ENCODE measurements around the gene MYO9B. TPM values are rescaled to one million over a fixed set of nuclear protein-coding genes. Genes with fewer than 3 reads are reported as not detected.

The MYO9B gene
- total RNA-seq, 1 experiment from 2014 or later, result 94.3 TPM

DNA sequence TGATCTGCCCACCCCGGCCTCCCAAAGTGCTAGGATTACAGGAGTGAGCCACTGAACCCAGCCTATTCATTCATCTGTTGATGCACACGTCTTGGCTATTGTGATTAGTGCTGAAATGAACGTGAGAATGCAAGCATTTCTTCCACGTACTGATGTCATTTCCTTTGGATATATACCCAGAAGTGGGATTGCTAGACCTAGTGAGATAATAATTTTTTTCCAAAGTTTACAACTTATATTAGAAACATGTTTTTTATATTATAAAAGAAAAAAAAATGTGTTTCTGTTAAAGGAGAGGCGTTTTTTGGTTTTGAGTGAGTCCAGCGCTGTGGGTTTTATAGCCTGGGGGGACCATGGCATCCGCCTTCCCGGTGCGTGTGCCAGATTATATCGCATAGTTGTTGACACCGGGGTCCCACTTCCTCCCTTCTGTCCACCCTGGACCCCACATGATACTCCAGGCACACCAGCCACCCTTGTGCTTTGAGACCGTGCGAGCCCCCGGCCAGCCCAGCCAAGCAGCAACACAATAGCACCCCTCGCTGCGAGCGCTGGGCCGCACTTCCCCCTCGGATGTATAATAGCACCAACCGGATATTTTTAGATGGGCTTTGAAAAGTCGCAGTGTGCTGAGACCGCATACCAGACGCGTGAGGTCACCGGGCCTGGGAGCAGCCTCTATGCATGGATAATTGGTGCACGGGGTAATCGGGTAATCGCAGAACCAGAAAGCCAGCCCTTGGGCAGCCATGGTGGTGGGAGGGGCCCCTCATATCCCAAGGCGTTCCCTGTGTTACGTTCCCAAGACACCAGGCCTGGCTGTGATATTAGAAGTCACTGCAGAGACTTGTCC, 59.6 kb downstream of the MYO9B start:
- CTCF ChIA-PET, result interaction anchor here (1.0 kb wide), 1 partner anchor 284 kb away, joined by 3 read pairs; the partner anchor contains the start of gene MVB12A
- H3K4me1 Mint-ChIP-seq, result peaks cover 49% of the 10 kb centered on the region
- TF ChIP-seq TCF7 (CRISPR knock-in tag; IDR thresholded peaks at IDR 0.05; ENCODE audit: low read depth) (no peak), ERG (CRISPR knock-in tag; IDR thresholded peaks at IDR 0.05) (no peak), ATF2 (CRISPR knock-in tag; IDR thresholded peaks at IDR 0.05; ENCODE audit: borderline replicate concordance, low read depth) (no peak), SOX15 (CRISPR knock-in tag; IDR thresholded peaks at IDR 0.05) (no peak), CTCF (IDR thresholded peaks at IDR 0.05) (no peak), ZNF281 (CRISPR knock-in tag; IDR thresholded peaks at IDR 0.05) (peak; percentile 34), ZBTB21 (CRISPR knock-in tag; IDR thresholded peaks at IDR 0.05; ENCODE audit: borderline replicate concordance) (peak; percentile 89), HMGXB4 (CRISPR knock-in tag; IDR thresholded peaks at IDR 0.05) (no peak), SMAD4 (CRISPR knock-in tag; IDR thresholded peaks at IDR 0.05) (no peak), NFE2L1 (CRISPR knock-in tag; IDR thresholded peaks at IDR 0.05) (no peak), ETV6 (CRISPR knock-in tag; IDR thresholded peaks at IDR 0.05) (peak; percentile 34; the same call in 1 of the 2 replicates), TP53 (CRISPR knock-in tag; IDR thresholded peaks at IDR 0.05) (no peak), FOXP4 (CRISPR knock-in tag; IDR thresholded peaks at IDR 0.05) (peak; percentile 9; the same call in 1 of the 2 replicates), ZNF396 (CRISPR knock-in tag; IDR thresholded peaks at IDR 0.05; ENCODE audit: borderline replicate concordance) (no peak), ZNF263 (CRISPR knock-in tag; IDR thresholded peaks at IDR 0.05; ENCODE audit: low read depth) (no peak)
- TF ChIP-seq, protein P1, sequence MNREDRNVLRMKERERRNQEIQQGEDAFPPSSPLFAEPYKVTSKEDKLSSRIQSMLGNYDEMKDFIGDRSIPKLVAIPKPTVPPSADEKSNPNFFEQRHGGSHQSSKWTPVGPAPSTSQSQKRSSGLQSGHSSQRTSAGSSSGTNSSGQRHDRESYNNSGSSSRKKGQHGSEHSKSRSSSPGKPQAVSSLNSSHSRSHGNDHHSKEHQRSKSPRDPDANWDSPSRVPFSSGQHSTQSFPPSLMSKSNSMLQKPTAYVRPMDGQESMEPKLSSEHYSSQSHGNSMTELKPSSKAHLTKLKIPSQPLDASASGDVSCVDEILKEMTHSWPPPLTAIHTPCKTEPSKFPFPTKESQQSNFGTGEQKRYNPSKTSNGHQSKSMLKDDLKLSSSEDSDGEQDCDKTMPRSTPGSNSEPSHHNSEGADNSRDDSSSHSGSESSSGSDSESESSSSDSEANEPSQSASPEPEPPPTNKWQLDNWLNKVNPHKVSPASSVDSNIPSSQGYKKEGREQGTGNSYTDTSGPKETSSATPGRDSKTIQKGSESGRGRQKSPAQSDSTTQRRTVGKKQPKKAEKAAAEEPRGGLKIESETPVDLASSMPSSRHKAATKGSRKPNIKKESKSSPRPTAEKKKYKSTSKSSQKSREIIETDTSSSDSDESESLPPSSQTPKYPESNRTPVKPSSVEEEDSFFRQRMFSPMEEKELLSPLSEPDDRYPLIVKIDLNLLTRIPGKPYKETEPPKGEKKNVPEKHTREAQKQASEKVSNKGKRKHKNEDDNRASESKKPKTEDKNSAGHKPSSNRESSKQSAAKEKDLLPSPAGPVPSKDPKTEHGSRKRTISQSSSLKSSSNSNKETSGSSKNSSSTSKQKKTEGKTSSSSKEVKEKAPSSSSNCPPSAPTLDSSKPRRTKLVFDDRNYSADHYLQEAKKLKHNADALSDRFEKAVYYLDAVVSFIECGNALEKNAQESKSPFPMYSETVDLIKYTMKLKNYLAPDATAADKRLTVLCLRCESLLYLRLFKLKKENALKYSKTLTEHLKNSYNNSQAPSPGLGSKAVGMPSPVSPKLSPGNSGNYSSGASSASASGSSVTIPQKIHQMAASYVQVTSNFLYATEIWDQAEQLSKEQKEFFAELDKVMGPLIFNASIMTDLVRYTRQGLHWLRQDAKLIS (CRISPR knock-in tag; IDR thresholded peaks at IDR 0.05; ENCODE audit: borderline replicate concordance), result no peak
- TF ChIP-seq, protein P2, sequence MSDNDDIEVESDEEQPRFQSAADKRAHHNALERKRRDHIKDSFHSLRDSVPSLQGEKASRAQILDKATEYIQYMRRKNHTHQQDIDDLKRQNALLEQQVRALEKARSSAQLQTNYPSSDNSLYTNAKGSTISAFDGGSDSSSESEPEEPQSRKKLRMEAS (CRISPR knock-in tag; IDR thresholded peaks at IDR 0.05), result peak; percentile 59
- TF ChIP-seq, protein P3, sequence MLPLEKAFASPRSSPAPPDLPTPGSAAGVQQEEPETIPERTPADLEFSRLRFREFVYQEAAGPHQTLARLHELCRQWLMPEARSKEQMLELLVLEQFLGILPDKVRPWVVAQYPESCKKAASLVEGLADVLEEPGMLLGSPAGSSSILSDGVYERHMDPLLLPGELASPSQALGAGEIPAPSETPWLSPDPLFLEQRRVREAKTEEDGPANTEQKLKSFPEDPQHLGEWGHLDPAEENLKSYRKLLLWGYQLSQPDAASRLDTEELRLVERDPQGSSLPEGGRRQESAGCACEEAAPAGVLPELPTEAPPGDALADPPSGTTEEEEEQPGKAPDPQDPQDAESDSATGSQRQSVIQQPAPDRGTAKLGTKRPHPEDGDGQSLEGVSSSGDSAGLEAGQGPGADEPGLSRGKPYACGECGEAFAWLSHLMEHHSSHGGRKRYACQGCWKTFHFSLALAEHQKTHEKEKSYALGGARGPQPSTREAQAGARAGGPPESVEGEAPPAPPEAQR (CRISPR knock-in tag; IDR thresholded peaks at IDR 0.05), result no peak

More for the DNA sequence above, 59.6 kb downstream of the MYO9B start:
- no peaks in the 10 kb centered on the region for H3K27me3 Mint-ChIP-seq (ENCODE audit: low read depth)
- H3K9me3 Mint-ChIP-seq, result no peaks in the 10 kb centered on the region
- peaks cover 3% of the 10 kb centered on the region; the same call in 1 of the 2 replicates for H3K36me3 Mint-ChIP-seq
- ATAC-seq (peak; percentile 94), DNase-seq (ENCODE audit: low spot score) (peak; percentile 92)
- H3K4me3 Mint-ChIP-seq, result peak overlapping the region; percentile 56
- POLR2A ChIA-PET, result interaction anchor here (0.6 kb wide), 1 partner anchor 71 kb away, joined by 3 read pairs; no protein-coding TSS in a partner anchor
- peak overlapping the region; percentile 99 for H3K27ac Mint-ChIP-seq
